GM23338 (cell line): ENCODE measurements around the gene OR2AP1. TPM values are rescaled to one million over a fixed set of nuclear protein-coding genes. Genes with fewer than 3 reads are reported as not detected.
"Not testable (repeated sequence)": the region's sequence is repeated elsewhere in the genome, so short reads cannot be mapped to it uniquely, and the experiment has no call there.

Experiments used
- ATAC-seq: fragments of 200-7000 bp; cut with Tn5 transposase; 3 replicates; pipeline ENCODE4 v1.9.1; 2020
- DNase-seq: peaks from one replicate; pipeline ENCODE4 v3.0.0-alpha.2; 2015; ENCODE audit warnings: low spot score
- H2AFZ ChIP-seq: fragments of 200-600 bp; sonication (generic); 2 replicates; pipeline ENCODE4 v1.8.0; 2016; ENCODE audit warnings: antibody characterized with exemption, mild to moderate bottlenecking, moderate library complexity
- H3F3A ChIP-seq: fragments of 200-600 bp; sonication (generic); replicated peaks from 2 replicates; pipeline ENCODE4 v1.8.0; 2017; ENCODE audit warnings: antibody characterized with exemption, mixed run types, low read depth
- H3K27ac ChIP-seq: fragments of 200-600 bp; sonication (generic); 2 replicates; pipeline ENCODE4 v1.6.1; 2016; ENCODE audit warnings: low read depth
- H3K27me3 ChIP-seq: fragments of 200-600 bp; sonication (generic); 2 replicates; pipeline ENCODE4 v1.8.0; 2016; ENCODE audit warnings: mild to moderate bottlenecking, mixed run types, moderate library complexity; ENCODE audit not compliant: insufficient read depth
- H3K36me3 ChIP-seq: fragments of 200-600 bp; sonication (generic); 2 replicates; pipeline ENCODE4 v1.8.0; 2016; ENCODE audit warnings: mild to moderate bottlenecking; ENCODE audit not compliant: insufficient read depth
- H3K4me1 ChIP-seq: fragments of 200-600 bp; sonication (generic); 2 replicates; pipeline ENCODE4 v1.8.0; 2016; ENCODE audit warnings: mild to moderate bottlenecking, moderate library complexity; ENCODE audit not compliant: insufficient read depth
- H3K4me2 ChIP-seq: fragments of 200-600 bp; sonication (generic); 2 replicates; pipeline ENCODE4 v1.7.1; 2017; ENCODE audit warnings: mixed run types
- H3K4me3 ChIP-seq: fragments of 200-600 bp; sonication (generic); 2 replicates; pipeline ENCODE4 v1.6.1; 2016; ENCODE audit warnings: mixed run types
- H3K79me2 ChIP-seq: fragments of 200-600 bp; sonication (generic); replicated peaks from 2 replicates; pipeline ENCODE4 v1.8.0; 2017; ENCODE audit warnings: mild to moderate bottlenecking; ENCODE audit not compliant: insufficient read depth
- H3K9me2 ChIP-seq: fragments of 200-600 bp; sonication (generic); 2 replicates; pipeline ENCODE4 v1.8.0; 2017; ENCODE audit not compliant: insufficient read depth
- H4K20me1 ChIP-seq: fragments of 200-600 bp; sonication (generic); replicated peaks from 2 replicates; pipeline ENCODE4 v1.8.0; 2017; ENCODE audit warnings: mild to moderate bottlenecking; ENCODE audit not compliant: insufficient read depth
- H3K27ac Mint-ChIP-seq: 2 replicates; pipeline ENCODE4 v1.8.0; 2020; ENCODE audit warnings: inconsistent platforms, mild to moderate bottlenecking, moderate library complexity, mixed read lengths
- H3K27me3 Mint-ChIP-seq: 3 replicates; pipeline ENCODE4 v1.8.0; 2022; ENCODE audit warnings: low read depth, mild to moderate bottlenecking, moderate library complexity, mixed read lengths, inconsistent platforms; ENCODE audit not compliant: insufficient read depth, poor library complexity
- H3K36me3 Mint-ChIP-seq: 3 replicates; pipeline ENCODE4 v1.8.0; 2021; ENCODE audit warnings: low read depth, mild to moderate bottlenecking, inconsistent platforms, moderate library complexity, mixed read lengths
- H3K4me1 Mint-ChIP-seq: 3 replicates; pipeline ENCODE4 v1.8.0; 2020; ENCODE audit warnings: mild to moderate bottlenecking, inconsistent platforms, mixed read lengths
- H3K4me3 Mint-ChIP-seq: 3 replicates; pipeline ENCODE4 v1.8.0; 2021; ENCODE audit warnings: moderate library complexity, mild to moderate bottlenecking, inconsistent platforms, mixed read lengths
- H3K9me3 Mint-ChIP-seq: 3 replicates; pipeline ENCODE4 v1.8.0; 2020; ENCODE audit warnings: moderate library complexity, mild to moderate bottlenecking, inconsistent platforms, mixed read lengths
- CREB1 ChIP-seq: fragments of 250-450 bp; sonication (Bioruptor Pico); IDR thresholded peaks from 2 replicates; pipeline ENCODE4 v1.5.0; 2020; ENCODE audit warnings: low read depth, mild to moderate bottlenecking, moderate library complexity
- EZH2 ChIP-seq: fragments of 200-600 bp; sonication (generic); IDR thresholded peaks from one replicate; pipeline ENCODE4 v1.8.0; 2017; ENCODE audit warnings: antibody characterized with exemption, mild to moderate bottlenecking, low read depth; ENCODE audit not compliant: unreplicated experiment
- EZH2phosphoT487 ChIP-seq: fragments of 200-600 bp; sonication (generic); IDR thresholded peaks from one replicate; pipeline ENCODE4 v1.8.1; 2018; ENCODE audit warnings: antibody characterized with exemption; ENCODE audit not compliant: unreplicated experiment
- NANOG ChIP-seq: IDR thresholded peaks from 2 replicates; pipeline ENCODE4 v1.6.1; 2016; ENCODE audit warnings: antibody characterized with exemption, borderline replicate concordance
- POLR2AphosphoS5 ChIP-seq: IDR thresholded peaks from 2 replicates; pipeline ENCODE4 v1.6.1; 2016; ENCODE audit warnings: antibody characterized with exemption, low read depth
- REST ChIP-seq: IDR thresholded peaks from one replicate; pipeline ENCODE4 v1.6.1; 2018; ENCODE audit warnings: antibody characterized with exemption; ENCODE audit not compliant: unreplicated experiment
- ZNF114 ChIP-seq: fragments of 250-450 bp; sonication (Bioruptor Pico); IDR thresholded peaks from 2 replicates; pipeline ENCODE4 v1.5.0; 2020; ENCODE audit warnings: mild to moderate bottlenecking, moderate library complexity
- ZNF331 ChIP-seq: fragments of 250-450 bp; sonication (Bioruptor Pico); IDR thresholded peaks from 2 replicates; pipeline ENCODE4 v1.5.0; 2020; ENCODE audit warnings: low read depth, mild to moderate bottlenecking, moderate library complexity
- ZNF462 ChIP-seq: fragments of 250-450 bp; sonication (Bioruptor Pico); IDR thresholded peaks from 2 replicates; pipeline ENCODE4 v1.5.0; 2020; ENCODE audit warnings: mild to moderate bottlenecking, moderate library complexity
- polyA plus RNA-seq: library from polyadenylated mRNA; unstranded; fragments of >200 nt; fragmentation: Nextera tagmentation; extraction: Ambion mirVana; gene quantifications from 2 replicates; pipeline ENCODE4 v1.2.1, GENCODE V29; 2016
- total RNA-seq: library from RNA; depleted of rRNA; stranded (reverse); fragments of >200 nt; shearing (Covaris generic); gene quantifications from 2 replicates; pipeline ENCODE4 v1.2.3, GENCODE V29; 2014

Gene OR2AP1
- total and polyA plus RNA-seq, 2 experiments from 2014 or later, result not detected

GRCh38 chr12:55590152-55590551 lies 17.9 kb downstream of the OR2AP1 start:
- H4K20me1 ChIP-seq, H3K27ac Mint-ChIP-seq, H3K27me3 ChIP-seq, H3K79me2 ChIP-seq, H3K4me1 ChIP-seq, H3K4me1 Mint-ChIP-seq, H3F3A ChIP-seq, H3K9me2 ChIP-seq, H3K36me3 ChIP-seq, H3K4me3 Mint-ChIP-seq, H3K4me3 ChIP-seq, H3K27me3 Mint-ChIP-seq, ATAC-seq, H3K27ac ChIP-seq, H3K4me2 ChIP-seq: not testable (repeated sequence)
- DNase-seq, result peak; percentile 9
- Mint-ChIP-seq H3K9me3 (peaks cover 18% of the 10 kb centered on the region; the same call in 2 of the 3 replicates), H3K36me3 (peaks cover 15% of the 10 kb centered on the region; the same call in 2 of the 3 replicates)
- peak overlapping the region; percentile 93 for H2AFZ ChIP-seq

- Histone ChIP-seq H3K4me1 (no peaks in the 10 kb centered on the region), H3K4me2 (no peak overlapping the region), H3K36me3 (no peaks in the 10 kb centered on the region), H4K20me1 (no peaks in the 10 kb centered on the region), H3K4me3 (no peak overlapping the region), H3K9me2 (peaks cover 25% of the 10 kb centered on the region; the same call in 1 of the 2 replicates), H2AFZ (peak overlapping the region; percentile 87), H3K27me3 (no peaks in the 10 kb centered on the region), H3F3A (no peaks in the 10 kb centered on the region), H3K79me2 (no peaks in the 10 kb centered on the region), H3K27ac (no peak overlapping the region)
- H3K36me3 Mint-ChIP-seq, result no peaks in the 10 kb centered on the region
- no peak overlapping the region for H3K4me3 Mint-ChIP-seq
- no peaks in the 10 kb centered on the region for H3K9me3 Mint-ChIP-seq
- H3K27me3 Mint-ChIP-seq, result no peaks in the 10 kb centered on the region
- no peak for TF ChIP-seq EZH2
- no peak for TF ChIP-seq POLR2AphosphoS5
- TF ChIP-seq CREB1 (CRISPR knock-in tag), result no peak
- TF ChIP-seq NANOG, result no peak
- no peak for TF ChIP-seq ZNF114
- TF ChIP-seq ZNF331 (CRISPR knock-in tag), result no peak
- TF ChIP-seq ZNF462, result no peak
- TF ChIP-seq REST, result no peak
- no peak for TF ChIP-seq EZH2phosphoT487
- H3K27ac Mint-ChIP-seq, result no peak overlapping the region
- no peak for DNase-seq
- no peak for ATAC-seq
- no peaks in the 10 kb centered on the region for H3K4me1 Mint-ChIP-seq
Measured at GRCh38 chr12:55607821-55608594, 35.7 kb downstream of the OR2AP1 start.
